ENCODE measurements around the gene SEMA4G. TPM values are rescaled to one million over a fixed set of nuclear protein-coding genes. Genes with fewer than 3 reads are reported as not detected.

The SEMA4G gene
- polyA plus RNA-seq, 1 donor from 2014 or later, result 1.7 TPM

GRCh38 chr10:100987685-100988049, 18.4 kb downstream of the SEMA4G start:
- H2AFZ ChIP-seq (ENCODE audit: low read depth, low read length), result peak overlapping the region; percentile 53
- peak overlapping the region; percentile 93 for H3K9ac ChIP-seq (ENCODE audit: low read length)
- no peaks in the 10 kb centered on the region for H4K20me1 ChIP-seq (ENCODE audit: insufficient read depth)
- no peak overlapping the region for H3K27ac ChIP-seq (ENCODE audit: low read length)
- H3K36me3 ChIP-seq (ENCODE audit: insufficient read depth, low read length), result no peaks in the 10 kb centered on the region
- H3K4me3 ChIP-seq (ENCODE audit: low read length), result peak overlapping the region; percentile 87
- no peaks in the 10 kb centered on the region for H3K9me3 ChIP-seq (ENCODE audit: low read length)
- H3K79me2 ChIP-seq (replicated peaks; ENCODE audit: insufficient read depth, low read length), result peaks cover 12% of the 10 kb centered on the region
- TF ChIP-seq TAF1 (IDR thresholded peaks at IDR 0.05; ENCODE audit: low read depth) (no peak), CTCF (IDR thresholded peaks at IDR 0.05; ENCODE audit: poor library complexity, severe bottlenecking) (no peak), RAD21 (conservative IDR thresholded peaks at IDR 0.05) (no peak), SMC3 (conservative IDR thresholded peaks at IDR 0.05; ENCODE audit: poor library complexity) (no peak), REST (IDR thresholded peaks at IDR 0.05; ENCODE audit: borderline replicate concordance) (no peak), EZH2 (IDR thresholded peaks at IDR 0.05; ENCODE audit: borderline replicate concordance, insufficient read depth, low read length, poor library complexity, severe bottlenecking) (no peak), MXI1 (conservative IDR thresholded peaks at IDR 0.05; ENCODE audit: poor library complexity, severe bottlenecking) (no peak), EP300 (conservative IDR thresholded peaks at IDR 0.05; ENCODE audit: poor library complexity, severe bottlenecking) (no peak)
- no peaks in the 10 kb centered on the region for H3K9me2 ChIP-seq (ENCODE audit: insufficient read depth, low read length)
- no peaks in the 10 kb centered on the region for H3F3A ChIP-seq (ENCODE audit: insufficient read depth, low read length, poor library complexity, severe bottlenecking)
- H3K4me2 ChIP-seq (ENCODE audit: low read length), result peak overlapping the region; percentile 75
- H3K27me3 ChIP-seq (ENCODE audit: insufficient read depth, low read depth, low read length), result no peaks in the 10 kb centered on the region

- no peaks in the 10 kb centered on the region for H3K27me3 ChIP-seq (ENCODE audit: insufficient read depth, low read depth, low read length)
- no peak overlapping the region for H2AFZ ChIP-seq (ENCODE audit: low read depth, low read length)
- H4K20me1 ChIP-seq (ENCODE audit: insufficient read depth), result no peaks in the 10 kb centered on the region
- TF ChIP-seq CTCF (IDR thresholded peaks at IDR 0.05; ENCODE audit: poor library complexity, severe bottlenecking), result no peak
- no peak for TF ChIP-seq TAF1 (IDR thresholded peaks at IDR 0.05; ENCODE audit: low read depth)
- no peak for TF ChIP-seq EP300 (conservative IDR thresholded peaks at IDR 0.05; ENCODE audit: poor library complexity, severe bottlenecking)
- no peak for TF ChIP-seq EZH2 (IDR thresholded peaks at IDR 0.05; ENCODE audit: borderline replicate concordance, insufficient read depth, low read length, poor library complexity, severe bottlenecking)
- no peak for TF ChIP-seq REST (IDR thresholded peaks at IDR 0.05; ENCODE audit: borderline replicate concordance)
- no peak for TF ChIP-seq POLR2AphosphoS5 (IDR thresholded peaks at IDR 0.05)
- TF ChIP-seq SMC3 (conservative IDR thresholded peaks at IDR 0.05; ENCODE audit: poor library complexity), result no peak
- TF ChIP-seq RAD21 (conservative IDR thresholded peaks at IDR 0.05), result no peak
- TF ChIP-seq MXI1 (conservative IDR thresholded peaks at IDR 0.05; ENCODE audit: poor library complexity, severe bottlenecking), result no peak
- H3K9me3 ChIP-seq (ENCODE audit: low read length), result no peaks in the 10 kb centered on the region
- peak overlapping the region; percentile 87 for H3K4me3 ChIP-seq (ENCODE audit: low read length)
- H3K9me2 ChIP-seq (ENCODE audit: insufficient read depth, low read length), result no peaks in the 10 kb centered on the region
- H3K36me3 ChIP-seq (ENCODE audit: insufficient read depth, low read length), result no peaks in the 10 kb centered on the region
- H3K79me2 ChIP-seq (replicated peaks; ENCODE audit: insufficient read depth, low read length), result peaks cover 12% of the 10 kb centered on the region
- no peak overlapping the region for H3K27ac ChIP-seq (ENCODE audit: low read length)
- no peaks in the 10 kb centered on the region for H3F3A ChIP-seq (ENCODE audit: insufficient read depth, low read length, poor library complexity, severe bottlenecking)
- H3K4me2 ChIP-seq (ENCODE audit: low read length), result peak overlapping the region; percentile 75
- peak overlapping the region; percentile 93 for H3K9ac ChIP-seq (ENCODE audit: low read length)
These were observed 18.9 kb downstream of the SEMA4G start for GRCh38 chr10:100988166-100988565.
